Fibroblast of villous mesenchyme (primary cell): ENCODE data around the gene CHAD. TPM values are rescaled to one million over a fixed set of nuclear protein-coding genes. Genes with fewer than 3 reads are reported as not detected.

Experiments used
- DNase-seq: peaks from one replicate; pipeline ENCODE4 v3.0.0-alpha.2; 2010; ENCODE audit warnings: low read depth
- H3K4me3 ChIP-seq: 2 replicates; pipeline ENCODE4 v1.5.1; 2011; ENCODE audit warnings: low read depth, mild to moderate bottlenecking, low read length
- CTCF ChIP-seq: IDR thresholded peaks from 2 replicates; pipeline ENCODE4 v1.5.1; 2012; ENCODE audit warnings: low read depth, mild to moderate bottlenecking, low read length; ENCODE audit not compliant: insufficient read depth
- total RNA-seq: library from RNA; depleted of rRNA; stranded (reverse); fragments of >200 nt; gene quantifications from 2 replicates; pipeline ENCODE4 v1.2.3, GENCODE V29; 2012

Gene CHAD
- total RNA-seq, 1 donor = not detected

- no peak for TF ChIP-seq CTCF
- no peak for DNase-seq
- H3K4me3 ChIP-seq = no peak overlapping the region
Observed at GRCh38 chr17:50464121-50464520, 4.6 kb downstream of the CHAD start.

- TF ChIP-seq CTCF = no peak
- no peak for DNase-seq
Observed at GRCh38 chr17:50462446-50462845, 6.2 kb downstream of the CHAD start.

GRCh38 chr17:50461550-50462132 lies 7.0 kb downstream of the CHAD start:
- DNase-seq = no peak
- no peak overlapping the region for H3K4me3 ChIP-seq
- no peak for TF ChIP-seq CTCF

More at GRCh38 chr17:50462446-50462845, 6.2 kb downstream of the CHAD start:
- H3K4me3 ChIP-seq = no peak overlapping the region

GRCh38 chr17:50460831-50461526 lies 7.7 kb downstream of the CHAD start:
- H3K4me3 ChIP-seq = no peak overlapping the region
- no peak for TF ChIP-seq CTCF
- DNase-seq = no peak

GRCh38 chr17:50459756-50460155 lies 8.9 kb downstream of the CHAD start:
- no peak for TF ChIP-seq CTCF
- DNase-seq = peak; percentile 8

GRCh38 chr17:50458701-50459676 lies 9.7 kb downstream of the CHAD start:
- no peak overlapping the region for H3K4me3 ChIP-seq
- TF ChIP-seq CTCF = no peak
- DNase-seq = peak; percentile 77

More at GRCh38 chr17:50459756-50460155, 8.9 kb downstream of the CHAD start:
- H3K4me3 ChIP-seq = no peak overlapping the region
